GM20000 (cell line): ENCODE data around the gene GLRX2.

Experiments
- DNase-seq: peaks from one replicate; pipeline ENCODE4 v3.0.0; 2012; ENCODE audit warnings: low spot score
- CTCF ChIP-seq: IDR thresholded peaks from 2 replicates; pipeline ENCODE4 v1.5.1; 2012; ENCODE audit warnings: mild to moderate bottlenecking, control low read depth; ENCODE audit errors: extremely low read depth, missing control alignments

GLRX2 gene

GRCh38 chr1:193131266-193131860 is 26.1 kb upstream of the GLRX2 start:
- TF ChIP-seq CTCF = no peak
- no peak for DNase-seq

- TF ChIP-seq CTCF = no peak
Measured at GRCh38 chr1:193125369-193125768, 20.2 kb upstream of the GLRX2 start.

GRCh38 chr1:193123751-193124150 is 18.5 kb upstream of the GLRX2 start:
- DNase-seq = no peak
- no peak for TF ChIP-seq CTCF

More at GRCh38 chr1:193125369-193125768, 20.2 kb upstream of the GLRX2 start:
- DNase-seq = no peak

- TF ChIP-seq CTCF = peak; percentile 94
Measured at GRCh38 chr1:193121616-193122593, 16.7 kb upstream of the GLRX2 start, which contains the start of gene CDC73. CDC73 (plus strand) TSS chr1:193122031; CDS start chr1:193122201, 170 bp downstream.

GRCh38 chr1:193120604-193121166 is 15.5 kb upstream of the GLRX2 start:
- no peak for TF ChIP-seq CTCF
- DNase-seq = no peak

More at GRCh38 chr1:193121616-193122593, 16.7 kb upstream of the GLRX2 start, which contains the start of gene CDC73:
- DNase-seq = peak; percentile 96

- DNase-seq = no peak
- TF ChIP-seq CTCF = no peak
Measured at GRCh38 chr1:193118803-193119730, 13.9 kb upstream of the GLRX2 start.
